Colonic mucosa (tissue), 4 donors: ENCODE measurements around the gene DNM3. TPM values are rescaled to one million over a fixed set of nuclear protein-coding genes. Genes with fewer than 3 reads are reported as not detected.

Source experiments
- DNase-seq: peaks from one replicate; pipeline ENCODE4 v3.0.0-alpha.2; 2020
- H3K27ac ChIP-seq: fragments of 200-600 bp; one replicate; pipeline ENCODE4 v1.8.0; 2021
- H3K27me3 ChIP-seq: fragments of 200-600 bp; one replicate; pipeline ENCODE4 v1.8.0; 2021
- H3K36me3 ChIP-seq: fragments of 200-600 bp; one replicate; pipeline ENCODE4 v1.8.0; 2021
- H3K4me1 ChIP-seq: fragments of 200-600 bp; one replicate; pipeline ENCODE4 v1.8.0; 2021; ENCODE audit warnings: mild to moderate bottlenecking
- H3K4me3 ChIP-seq: fragments of 200-600 bp; one replicate; pipeline ENCODE4 v1.8.0; 2021
- H3K9ac ChIP-seq, 2 donors: one replicate each; pipeline ENCODE4 v1.7.0; 2013; ENCODE audit warnings: control low read depth in 2 of 2, low read depth in 2 of 2, low read length in 2 of 2
- H3K9me3 ChIP-seq: fragments of 200-600 bp; one replicate; pipeline ENCODE4 v1.8.0; 2021
- intact Hi-C: fragments of 100-400 bp; cut with DNase I; formaldehyde crosslinking; loops from one replicate; pipeline ENCODE4 v1.14.1; 2022
- total RNA-seq, 2 donors: library from RNA; stranded (reverse); fragmentation: NEBNext Ultra II Directional in 1 of 2; extraction: Animal tissue kit (Norgen Biotek cat#: 25700) in 1 of 2; gene quantifications; one replicate each; pipeline ENCODE4 v1.2.1, GENCODE V29; 2021
- TF ChIP-seq, protein P1 (sequence below): fragments of 200-600 bp; IDR thresholded peaks from one replicate; pipeline ENCODE4 v1.8.0; 2022; ENCODE audit warnings: antibody characterized with exemption, mild to moderate bottlenecking
- donor health status: healthy.
- donor health status: DM: no; HTN: no; CAD: no.
- donor health status: DM: no; HTN: no; CAD: no.

The DNM3 gene
- total RNA-seq, 2 donors from 2014 or later = 1.7 to 2.6 TPM

DNA sequence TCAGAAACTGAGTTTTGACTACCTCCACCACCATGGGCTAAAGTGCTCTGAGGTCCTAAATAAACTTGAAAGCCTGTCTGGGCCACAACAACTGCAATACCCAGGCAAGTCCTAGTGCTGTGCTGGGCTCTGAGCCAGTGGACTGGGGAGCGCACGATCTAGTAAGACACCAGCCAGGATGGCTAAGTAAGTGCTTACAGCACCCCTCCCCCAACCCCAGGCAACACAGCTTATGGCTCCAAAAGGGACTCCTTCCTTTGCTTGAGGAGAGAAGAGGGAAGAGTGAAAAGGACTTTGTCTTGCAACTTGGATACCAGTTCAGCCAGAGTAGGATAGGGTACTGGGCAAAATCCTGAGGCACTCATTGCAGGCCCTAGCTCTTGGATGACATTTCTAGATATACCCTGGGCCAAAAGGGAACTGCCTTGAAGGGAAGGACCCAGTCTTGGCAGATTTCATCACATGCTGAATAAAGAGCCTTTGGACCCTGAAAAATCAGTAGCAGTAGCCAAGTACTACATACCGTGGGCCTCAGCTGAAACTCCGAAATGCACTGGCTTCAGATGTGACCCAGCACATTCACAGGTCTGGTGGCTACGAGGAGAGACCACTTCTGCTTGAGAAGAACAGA lies 580.8 kb downstream of the DNM3 start:
- Histone ChIP-seq H3K36me3 (no peaks in the 10 kb centered on the region), H3K4me1 (no peaks in the 10 kb centered on the region), H3K27ac (no peak overlapping the region), H3K27me3 (no peaks in the 10 kb centered on the region), H3K9ac (no peak overlapping the region), H3K4me3 (no peak overlapping the region), H3K9me3 (no peaks in the 10 kb centered on the region)
- intact Hi-C loops = no loop called here
- TF ChIP-seq, protein P1, sequence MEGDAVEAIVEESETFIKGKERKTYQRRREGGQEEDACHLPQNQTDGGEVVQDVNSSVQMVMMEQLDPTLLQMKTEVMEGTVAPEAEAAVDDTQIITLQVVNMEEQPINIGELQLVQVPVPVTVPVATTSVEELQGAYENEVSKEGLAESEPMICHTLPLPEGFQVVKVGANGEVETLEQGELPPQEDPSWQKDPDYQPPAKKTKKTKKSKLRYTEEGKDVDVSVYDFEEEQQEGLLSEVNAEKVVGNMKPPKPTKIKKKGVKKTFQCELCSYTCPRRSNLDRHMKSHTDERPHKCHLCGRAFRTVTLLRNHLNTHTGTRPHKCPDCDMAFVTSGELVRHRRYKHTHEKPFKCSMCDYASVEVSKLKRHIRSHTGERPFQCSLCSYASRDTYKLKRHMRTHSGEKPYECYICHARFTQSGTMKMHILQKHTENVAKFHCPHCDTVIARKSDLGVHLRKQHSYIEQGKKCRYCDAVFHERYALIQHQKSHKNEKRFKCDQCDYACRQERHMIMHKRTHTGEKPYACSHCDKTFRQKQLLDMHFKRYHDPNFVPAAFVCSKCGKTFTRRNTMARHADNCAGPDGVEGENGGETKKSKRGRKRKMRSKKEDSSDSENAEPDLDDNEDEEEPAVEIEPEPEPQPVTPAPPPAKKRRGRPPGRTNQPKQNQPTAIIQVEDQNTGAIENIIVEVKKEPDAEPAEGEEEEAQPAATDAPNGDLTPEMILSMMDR = no peak
- no peak for DNase-seq

DNA sequence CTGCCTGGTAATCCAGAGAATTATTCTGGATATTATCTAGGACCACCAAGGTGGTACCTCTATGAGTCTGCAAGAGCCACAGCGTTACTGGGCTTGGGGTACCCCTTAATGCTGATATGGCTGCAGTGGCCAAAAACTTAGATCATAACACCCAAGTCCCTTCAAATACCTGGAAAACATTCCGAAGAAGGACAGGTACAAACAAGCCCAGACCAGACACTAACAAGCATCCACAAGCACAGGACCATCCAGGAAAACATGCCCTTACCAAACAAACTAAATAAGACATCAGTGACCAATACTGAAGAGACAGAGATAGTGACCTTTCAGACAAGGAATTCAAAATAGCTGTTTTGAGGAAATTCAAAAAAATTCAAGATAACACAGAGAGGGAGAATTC lies 582.0 kb downstream of the DNM3 start:
- TF ChIP-seq, protein P1 = no peak
- Histone ChIP-seq H3K27me3 (no peaks in the 10 kb centered on the region), H3K4me3 (no peak overlapping the region), H3K4me1 (no peaks in the 10 kb centered on the region), H3K36me3 (no peaks in the 10 kb centered on the region), H3K9ac (no peak overlapping the region), H3K27ac (no peak overlapping the region), H3K9me3 (no peaks in the 10 kb centered on the region)
- intact Hi-C loops = no loop called here
- DNase-seq = no peak

DNA sequence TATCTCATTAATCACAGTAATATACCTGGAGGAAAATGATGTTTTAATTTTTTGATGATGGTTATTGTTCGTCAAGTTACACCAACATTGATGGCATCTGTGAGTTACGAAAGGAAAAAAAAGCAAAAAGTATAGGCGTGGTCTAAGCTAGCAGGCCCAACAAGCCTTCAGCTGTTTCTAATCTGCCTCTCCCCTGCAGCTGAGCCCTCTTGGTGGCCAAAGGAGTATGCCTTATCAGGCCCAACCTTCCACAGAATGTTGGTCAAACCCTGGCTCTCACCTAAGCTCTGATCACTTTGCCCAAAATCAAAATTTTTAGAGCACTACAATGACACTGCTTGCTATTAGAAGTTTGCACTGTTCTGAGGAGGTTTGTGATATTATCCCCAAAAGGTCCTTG lies 584.0 kb downstream of the DNM3 start:
- H3K9ac ChIP-seq = no peak overlapping the region
- TF ChIP-seq, protein P1 = no peak
- no peaks in the 10 kb centered on the region for H3K9me3 ChIP-seq
- H3K27me3 ChIP-seq = no peaks in the 10 kb centered on the region
- H3K27ac ChIP-seq = no peak overlapping the region
- H3K36me3 ChIP-seq = no peaks in the 10 kb centered on the region
- no peak for DNase-seq
- H3K4me3 ChIP-seq = no peak overlapping the region
- intact Hi-C loops = no loop called here
- no peaks in the 10 kb centered on the region for H3K4me1 ChIP-seq

DNA sequence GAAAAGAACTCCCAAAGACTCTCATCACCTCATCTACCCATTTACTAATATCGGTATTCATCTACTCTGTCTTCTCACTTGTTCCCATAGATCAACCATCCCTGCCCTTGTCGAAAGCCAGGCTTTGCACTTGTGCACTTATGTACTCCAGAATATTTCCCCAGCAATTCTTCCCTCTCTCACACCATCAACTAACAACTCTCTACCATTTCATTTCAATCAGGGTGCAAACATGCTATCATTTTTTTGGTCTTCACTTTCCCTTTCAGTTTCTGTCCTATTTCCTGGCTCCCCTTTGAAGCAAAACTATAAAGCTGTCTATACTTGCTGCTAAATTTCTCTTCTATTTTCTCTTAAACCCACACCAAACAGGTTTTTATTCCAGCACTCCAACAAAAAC lies 585.9 kb downstream of the DNM3 start:
- Histone ChIP-seq H3K36me3 (no peaks in the 10 kb centered on the region), H3K27ac (no peak overlapping the region), H3K4me1 (no peaks in the 10 kb centered on the region), H3K9ac (no peak overlapping the region), H3K9me3 (no peaks in the 10 kb centered on the region), H3K27me3 (no peaks in the 10 kb centered on the region), H3K4me3 (no peak overlapping the region)
- DNase-seq = no peak
- intact Hi-C loops = no loop called here
- TF ChIP-seq, protein P1 = no peak

DNA sequence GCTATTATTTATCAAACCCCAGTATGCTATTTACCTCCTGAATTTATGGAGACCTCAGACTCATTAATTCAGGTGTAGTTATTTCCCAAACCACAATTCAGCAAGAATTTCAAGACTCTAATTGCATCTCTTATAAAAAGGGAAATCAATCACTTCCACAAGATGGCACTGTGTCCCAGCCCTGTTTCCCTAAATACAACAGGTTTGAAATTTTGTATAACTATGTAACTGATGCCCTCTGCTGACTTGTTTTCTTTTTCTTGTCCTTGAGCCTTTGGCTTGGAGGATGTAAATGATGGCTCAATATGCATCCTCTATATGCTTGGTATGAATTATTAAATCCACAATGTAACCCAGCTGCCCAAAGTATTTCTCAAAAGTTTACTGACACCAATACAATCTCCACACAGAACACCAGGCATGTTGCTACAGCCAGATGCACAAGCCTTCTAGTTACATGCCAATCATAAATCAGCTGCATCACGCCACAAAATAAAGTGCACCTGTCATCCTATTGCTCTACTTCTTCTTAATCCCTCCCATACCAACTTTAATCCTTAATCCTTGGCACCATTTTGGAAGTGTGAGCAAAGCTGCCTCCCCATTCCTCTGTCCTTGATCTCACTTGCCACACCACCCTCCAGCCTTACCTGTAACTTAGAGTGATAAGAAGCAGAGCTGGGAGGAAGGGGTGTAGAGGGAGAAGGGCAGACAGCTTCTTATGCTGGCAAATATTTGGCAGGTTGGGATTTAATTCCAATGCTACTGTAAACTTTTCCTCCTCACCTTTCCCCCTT lies 588.2 kb downstream of the DNM3 start:
- intact Hi-C loops = loop anchor here (2.0 kb wide), 1 partner anchor 289 kb away; no protein-coding TSS in a partner anchor
- H3K27me3 ChIP-seq = no peaks in the 10 kb centered on the region
- TF ChIP-seq, protein P1 = peak; percentile 58
- H3K4me1 ChIP-seq = no peaks in the 10 kb centered on the region
- H3K9ac ChIP-seq = no peak overlapping the region
- no peak overlapping the region for H3K4me3 ChIP-seq
- no peaks in the 10 kb centered on the region for H3K36me3 ChIP-seq
- no peak overlapping the region for H3K27ac ChIP-seq
- peak; percentile 53 for DNase-seq
- H3K9me3 ChIP-seq = no peaks in the 10 kb centered on the region
